Liver (tissue), 9 donors: ENCODE data around the gene PTPRN2. TPM values are rescaled to one million over a fixed set of nuclear protein-coding genes. Genes with fewer than 3 reads are reported as not detected.
"Not testable (repeated sequence)": the region's sequence is repeated elsewhere in the genome, so short reads cannot be mapped to it uniquely, and the experiment has no call there.

ENCODE experiments used
- DNase-seq: peaks from one replicate; pipeline ENCODE4 v3.0.0-alpha.2; 2017; ENCODE audit warnings: low spot score
- H3K27ac ChIP-seq, 2 donors: one replicate each; pipeline ENCODE4 v1.7.0; 2013; ENCODE audit warnings: inconsistent platforms in 2 of 2, low read length in 2 of 2, control low read depth in 1 of 2, low read depth in 1 of 2, mild to moderate bottlenecking in 1 of 2
- H3K27me3 ChIP-seq, 4 donors: one replicate each; pipeline versions ENCODE4 v1.6.1 to v1.7.0; 2013; ENCODE audit warnings: low read length in 3 of 4, inconsistent platforms in 1 of 4, mild to moderate bottlenecking in 1 of 4, moderate library complexity in 1 of 4; ENCODE audit not compliant: control insufficient read depth in 4 of 4, insufficient read depth in 4 of 4
- H3K36me3 ChIP-seq, 4 donors: one replicate each; pipeline versions ENCODE4 v1.6.1 to v1.7.0; 2013; ENCODE audit warnings: low read length in 3 of 4, mild to moderate bottlenecking in 3 of 4, low read depth in 1 of 4, moderate library complexity in 1 of 4; ENCODE audit not compliant: control insufficient read depth in 4 of 4, insufficient read depth in 3 of 4
- H3K4me1 ChIP-seq, 4 donors: one replicate each; pipeline versions ENCODE4 v1.6.1 to v1.7.0; 2013; ENCODE audit warnings: low read length in 3 of 4, mild to moderate bottlenecking in 3 of 4, moderate library complexity in 1 of 4; ENCODE audit not compliant: control insufficient read depth in 4 of 4, insufficient read depth in 4 of 4
- H3K4me3 ChIP-seq, 3 donors: one replicate each; pipeline versions ENCODE4 v1.6.1 to v1.7.0; 2013; ENCODE audit warnings: low read length in 3 of 3, control low read depth in 1 of 3, low read depth in 1 of 3, mild to moderate bottlenecking in 1 of 3
- H3K9ac ChIP-seq, 2 donors: one replicate each; pipeline ENCODE4 v1.7.0; 2013; ENCODE audit warnings: low read length in 2 of 2, mild to moderate bottlenecking in 2 of 2, moderate library complexity in 2 of 2, control low read depth in 1 of 2, low read depth in 1 of 2
- H3K9me3 ChIP-seq, 4 donors: one replicate each; pipeline versions ENCODE4 v1.6.1 to v1.7.0; 2013; ENCODE audit warnings: low read length in 3 of 4; ENCODE audit not compliant: control insufficient read depth in 4 of 4
- ATF3 ChIP-seq: IDR thresholded peaks from 2 replicates; pipeline ENCODE4 v1.6.1; 2016; ENCODE audit warnings: antibody characterized with exemption
- CTCF ChIP-seq: fragments of 150-350 bp; IDR thresholded peaks from 2 replicates; pipeline ENCODE4 v1.5.1; 2017; ENCODE audit warnings: improper control_type of control experiment, low read depth, low read length; ENCODE audit not compliant: missing input control
- EGR1 ChIP-seq, 2 donors: IDR thresholded peaks; 2 replicates each; pipeline ENCODE4 v1.6.1; 2016 to 2018; ENCODE audit warnings: antibody characterized with exemption in 2 of 2, low read depth in 2 of 2
- FOXA1 ChIP-seq: IDR thresholded peaks from 2 replicates; pipeline ENCODE4 v1.6.1; 2016; ENCODE audit warnings: antibody characterized with exemption
- FOXA2 ChIP-seq: IDR thresholded peaks from 2 replicates; pipeline ENCODE4 v1.6.1; 2016; ENCODE audit warnings: antibody characterized with exemption
- GABPA ChIP-seq, 2 donors: IDR thresholded peaks in 1 of 2; conservative IDR thresholded peaks in 1 of 2; 2 replicates each; pipeline ENCODE4 v1.6.1; 2016; ENCODE audit warnings: antibody characterized with exemption in 2 of 2, mild to moderate bottlenecking in 1 of 2, moderate library complexity in 1 of 2
- HNF4A ChIP-seq, 2 donors: conservative IDR thresholded peaks; 2 replicates each; pipeline ENCODE4 v1.6.1; 2016; ENCODE audit warnings: antibody characterized with exemption in 2 of 2, mild to moderate bottlenecking in 2 of 2
- HNF4G ChIP-seq: IDR thresholded peaks from 2 replicates; pipeline ENCODE4 v1.6.1; 2016; ENCODE audit warnings: antibody characterized with exemption
- JUND ChIP-seq, 2 donors: IDR thresholded peaks; 2 replicates each; pipeline ENCODE4 v1.6.1; 2016; ENCODE audit warnings: antibody characterized with exemption in 2 of 2
- MAX ChIP-seq: IDR thresholded peaks from 2 replicates; pipeline ENCODE4 v1.6.1; 2016; ENCODE audit warnings: antibody characterized with exemption
- NR2F2 ChIP-seq: IDR thresholded peaks from 2 replicates; pipeline ENCODE4 v1.6.1; 2016; ENCODE audit warnings: antibody characterized with exemption
- RAD21 ChIP-seq, 2 donors: IDR thresholded peaks; 2 replicates each; pipeline ENCODE4 v1.6.1; 2016; ENCODE audit warnings: antibody characterized with exemption in 2 of 2, mild to moderate bottlenecking in 2 of 2
- REST ChIP-seq: IDR thresholded peaks from 2 replicates; pipeline ENCODE4 v1.6.1; 2016; ENCODE audit warnings: antibody characterized with exemption, mild to moderate bottlenecking
- RXRA ChIP-seq, 2 donors: IDR thresholded peaks; 2 replicates each; pipeline ENCODE4 v1.6.1; 2017 to 2018; ENCODE audit warnings: antibody characterized with exemption in 2 of 2, mild to moderate bottlenecking in 1 of 2
- SP1 ChIP-seq: IDR thresholded peaks from 2 replicates; pipeline ENCODE4 v1.6.1; 2018; ENCODE audit warnings: antibody characterized with exemption, mild to moderate bottlenecking
- TAF1 ChIP-seq: conservative IDR thresholded peaks from 2 replicates; pipeline ENCODE4 v1.6.1; 2016; ENCODE audit warnings: antibody characterized with exemption, mild to moderate bottlenecking
- YY1 ChIP-seq: IDR thresholded peaks from 2 replicates; pipeline ENCODE4 v1.6.1; 2016; ENCODE audit warnings: antibody characterized with exemption, mild to moderate bottlenecking
- ZBTB33 ChIP-seq: IDR thresholded peaks from 2 replicates; pipeline ENCODE4 v1.6.1; 2016; ENCODE audit warnings: antibody characterized with exemption
- WGBS: extraction: QIAGEN DNeasy Blood & Tissue Kit; methylation state at CpG from one replicate; pipeline ENCODE4 v1.1.7; 2013; 5-methylcytosine and 5-hydroxymethylcytosine counted together
- polyA plus RNA-seq, 2 donors: library from polyadenylated mRNA; stranded (reverse) in 1 of 2; unstranded in 1 of 2; fragments of 200-250 nt in 1 of 2; fragments of >200 nt in 1 of 2; fragmentation: Nextera tagmentation in 1 of 2; extraction: Ambion mirVana in 1 of 2; gene quantifications; one replicate each; pipeline versions ENCODE4 v1.2.1 to v1.2.3, GENCODE V29; 2013 to 2015
- total RNA-seq, 2 donors: library from RNA; depleted of rRNA; stranded (reverse); fragments of >200 nt; gene quantifications; one replicate each; pipeline ENCODE4 v1.2.3, GENCODE V29; 2014
- donor health status: healthy.
- donor health status: healthy.
- donor health status: healthy.
- donor health status: healthy.
- donor health status: healthy.

The PTPRN2 gene
- total and polyA plus RNA-seq, 4 donors = 0.75 to 1.9 (median 1.1) TPM

- no peak for TF ChIP-seq REST
- no peak for TF ChIP-seq RXRA (IDR thresholded peaks at IDR 0.05)
- no peak for TF ChIP-seq ATF3
Measured at GRCh38 chr7:158350166-158350900, 237.3 kb downstream of the PTPRN2 start (continued).

- DNase-seq = no peak
- H3K9ac ChIP-seq = no peak overlapping the region
- no peak overlapping the region for H3K4me3 ChIP-seq
- no peaks in the 10 kb centered on the region for H3K9me3 ChIP-seq
- H3K27me3 ChIP-seq = no peaks in the 10 kb centered on the region
- WGBS = 81% methylated on average over 3 of the region's 3 CpGs
- H3K27ac ChIP-seq = no peak overlapping the region
- no peaks in the 10 kb centered on the region for H3K4me1 ChIP-seq
- H3K36me3 ChIP-seq = no peaks in the 10 kb centered on the region
- TF ChIP-seq ATF3 = no peak
- TF ChIP-seq REST = no peak
- no peak for TF ChIP-seq EGR1 (IDR thresholded peaks at IDR 0.05; ENCODE audit: low read depth in 2 of 2)
- no peak for TF ChIP-seq HNF4G
- TF ChIP-seq RAD21 (IDR thresholded peaks at IDR 0.05) = no peak
- no peak for TF ChIP-seq GABPA (IDR thresholded peaks at IDR 0.05 in 1 of 2, conservative IDR thresholded peaks at IDR 0.05 in 1 of 2)
- TF ChIP-seq TAF1 = no peak
- TF ChIP-seq CTCF = no peak
- no peak for TF ChIP-seq FOXA1
- no peak for TF ChIP-seq SP1
- no peak for TF ChIP-seq FOXA2
- TF ChIP-seq RXRA (IDR thresholded peaks at IDR 0.05) = no peak
- TF ChIP-seq ZBTB33 = no peak
- TF ChIP-seq JUND (IDR thresholded peaks at IDR 0.05) = no peak
- TF ChIP-seq NR2F2 = no peak
- TF ChIP-seq YY1 = no peak
- TF ChIP-seq HNF4A (conservative IDR thresholded peaks at IDR 0.05) = no peak
- no peak for TF ChIP-seq MAX
Measured at GRCh38 chr7:158348446-158348845, 239.2 kb downstream of the PTPRN2 start.

- not testable (repeated sequence) for H3K36me3 ChIP-seq, H3K27me3 ChIP-seq, DNase-seq, H3K4me1 ChIP-seq, H3K27ac ChIP-seq, H3K9ac ChIP-seq, H3K9me3 ChIP-seq, H3K4me3 ChIP-seq
- 94% methylated on average over 4 of the region's 4 CpGs for WGBS
Measured at GRCh38 chr7:158348039-158348438, 239.6 kb downstream of the PTPRN2 start.
